GM21423 (cell line): ENCODE measurements around the gene HOXB13.

Source experiments
- ATAC-seq: cut with Tn5 transposase; IDR thresholded peaks from one replicate; pipeline ENCODE4 v1.9.1; 2021; ENCODE audit warnings: mild to moderate bottlenecking, moderate library complexity; ENCODE audit not compliant: unreplicated experiment

HOXB13 gene

DNA sequence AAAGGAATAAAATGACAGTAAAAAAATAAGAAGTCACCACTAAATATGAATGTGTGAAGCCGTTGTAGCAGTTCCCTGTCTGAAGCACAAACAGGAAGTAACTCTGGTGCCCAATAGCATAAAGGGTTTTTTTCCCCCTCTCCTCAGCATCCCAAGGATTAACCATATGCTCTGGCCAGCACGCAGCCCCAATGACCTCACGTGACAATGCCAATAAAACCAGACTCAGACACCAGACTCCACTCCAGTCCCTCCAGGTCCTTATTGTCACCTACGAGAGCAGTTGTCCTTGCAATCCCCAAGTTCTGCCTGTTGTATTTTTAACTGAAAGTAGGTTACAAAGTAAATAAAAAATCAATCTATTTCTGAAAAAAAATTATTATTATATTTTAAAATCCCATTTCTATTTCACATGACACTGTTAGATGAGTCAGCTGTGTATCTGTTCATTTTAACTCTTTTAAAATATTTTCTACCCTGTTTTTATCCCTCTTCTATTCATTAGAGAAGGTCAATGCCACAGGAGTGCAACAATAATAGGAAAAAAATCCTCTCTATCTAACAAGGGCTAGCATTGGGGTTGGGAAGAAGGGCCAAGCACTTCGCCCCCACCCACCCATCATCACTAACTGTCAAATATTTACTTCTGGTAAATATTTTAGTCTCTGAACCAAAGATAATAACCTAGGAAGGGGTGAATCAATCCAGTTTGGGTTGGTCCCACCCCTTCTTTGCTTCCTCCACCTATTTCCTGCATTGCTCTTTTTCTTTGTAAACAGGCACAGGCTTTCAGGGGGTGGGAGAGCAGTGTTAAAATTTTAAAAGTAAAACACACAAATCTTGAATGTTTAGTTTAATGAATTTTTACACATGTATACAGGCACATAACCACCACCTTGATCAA is 12.8 kb downstream of the HOXB13 start:
- ATAC-seq: no peak

DNA sequence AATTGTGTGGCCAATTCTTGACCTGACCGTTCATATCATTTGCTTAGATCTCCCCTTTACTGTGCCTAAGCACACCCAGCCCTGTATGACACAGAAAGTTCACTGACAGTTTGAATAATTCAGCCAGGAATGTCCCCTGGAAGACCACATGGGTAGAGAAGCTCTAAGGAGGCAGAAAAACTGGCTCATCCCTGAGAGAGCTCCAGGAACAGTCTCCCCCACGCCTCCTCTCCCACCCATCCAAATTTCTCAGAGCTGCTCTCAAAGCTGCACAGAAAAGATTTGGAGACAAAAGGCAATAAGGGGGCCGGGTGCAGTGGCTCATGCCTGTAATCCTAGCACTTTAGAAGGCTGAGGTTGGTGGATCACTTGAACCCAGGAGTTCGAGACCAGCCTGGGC is 17.4 kb downstream of the HOXB13 start:
- no peak for ATAC-seq

DNA sequence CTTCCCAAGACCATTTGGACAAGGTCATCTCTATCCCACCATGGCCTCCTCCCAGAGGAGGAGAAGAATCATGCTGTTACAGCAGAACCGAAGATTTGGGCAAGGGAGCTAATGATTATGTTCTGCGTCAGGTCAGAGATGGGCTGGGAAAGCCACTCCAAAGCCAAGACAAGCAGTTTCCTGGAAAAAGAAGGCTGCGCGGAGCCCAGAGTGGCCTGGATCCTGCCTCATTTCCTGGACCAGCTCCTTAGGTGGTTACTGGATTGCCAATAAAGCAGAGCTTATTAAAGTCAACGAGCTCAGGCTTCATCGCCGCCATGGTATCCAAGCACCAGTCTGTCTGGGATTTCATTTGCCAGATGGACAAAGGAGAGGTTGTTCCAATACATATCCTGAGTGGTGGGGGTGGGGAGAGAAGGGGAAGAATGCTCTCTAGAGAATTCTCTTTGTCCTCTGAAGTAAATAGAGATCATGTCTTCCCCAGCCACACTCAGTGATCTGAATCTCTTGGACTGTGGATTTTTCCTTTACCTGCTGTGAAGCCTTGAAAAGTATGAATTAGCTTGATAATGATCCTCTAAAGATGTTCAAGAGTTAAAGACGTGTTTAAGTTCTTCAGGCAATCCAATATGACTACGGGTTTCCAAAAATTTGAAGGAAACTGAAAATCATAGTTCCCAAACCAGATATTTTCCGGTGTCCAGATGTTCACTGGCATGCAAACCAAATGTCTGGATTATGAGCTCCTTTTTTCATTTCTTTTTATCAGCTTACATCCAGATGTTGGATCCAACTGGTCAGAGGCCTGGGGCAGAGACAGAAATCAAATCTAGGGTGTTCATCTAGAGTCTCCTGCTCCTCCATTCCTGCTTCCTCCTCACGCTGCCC is 23.9 kb downstream of the HOXB13 start:
- ATAC-seq: no peak

DNA sequence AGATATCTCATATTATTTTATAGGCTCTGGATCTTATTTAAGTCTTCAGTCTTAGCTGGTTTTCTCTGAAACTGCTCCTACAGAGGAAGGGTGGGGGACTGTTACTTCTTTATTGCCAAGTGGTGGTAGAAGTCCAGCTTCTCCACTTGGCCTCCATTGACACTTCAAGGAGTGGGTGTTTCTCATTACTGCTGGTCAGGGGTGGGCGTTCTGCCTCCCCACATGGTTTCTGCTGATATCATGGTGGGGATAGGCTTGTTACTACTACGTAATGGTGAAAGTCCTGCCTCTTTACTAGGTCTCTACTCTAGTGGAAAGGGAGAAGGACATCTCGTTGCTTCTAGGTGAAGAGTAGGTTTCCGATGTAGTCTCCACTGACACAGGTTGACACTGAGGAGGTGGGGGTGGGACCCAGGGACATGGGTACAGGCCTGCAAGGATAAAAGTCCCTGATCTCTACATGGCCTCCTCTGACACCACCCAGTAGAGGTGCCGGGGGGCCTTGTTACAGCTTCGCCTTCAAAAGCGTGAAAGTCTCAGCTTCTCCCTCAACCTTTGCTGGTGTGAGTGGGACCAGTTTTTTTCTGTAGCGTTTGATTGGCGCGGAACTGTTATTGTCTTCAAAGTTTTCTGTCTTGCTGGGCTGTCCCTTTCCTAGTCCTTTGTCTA is 26.6 kb downstream of the HOXB13 start:
- no peak for ATAC-seq

DNA sequence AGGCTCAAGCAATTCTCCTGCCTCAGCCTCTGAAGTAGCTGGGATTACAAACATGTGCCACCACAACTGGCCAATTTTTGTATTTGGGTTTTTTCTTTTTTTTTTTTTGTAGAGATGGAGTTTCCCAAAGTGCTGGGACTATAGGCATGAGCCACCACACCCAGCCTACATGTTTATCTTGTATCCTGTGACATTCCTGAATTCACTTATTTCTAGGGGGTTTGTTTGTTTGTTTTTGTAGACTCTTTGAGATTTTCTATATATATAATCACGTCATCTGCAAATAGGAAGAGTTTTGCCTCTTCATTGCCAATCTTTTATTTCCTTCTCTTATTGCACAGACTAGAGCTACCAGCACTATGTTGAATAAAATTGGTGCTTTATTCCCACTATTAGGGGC is 35.4 kb downstream of the HOXB13 start:
- ATAC-seq: no peak

DNA sequence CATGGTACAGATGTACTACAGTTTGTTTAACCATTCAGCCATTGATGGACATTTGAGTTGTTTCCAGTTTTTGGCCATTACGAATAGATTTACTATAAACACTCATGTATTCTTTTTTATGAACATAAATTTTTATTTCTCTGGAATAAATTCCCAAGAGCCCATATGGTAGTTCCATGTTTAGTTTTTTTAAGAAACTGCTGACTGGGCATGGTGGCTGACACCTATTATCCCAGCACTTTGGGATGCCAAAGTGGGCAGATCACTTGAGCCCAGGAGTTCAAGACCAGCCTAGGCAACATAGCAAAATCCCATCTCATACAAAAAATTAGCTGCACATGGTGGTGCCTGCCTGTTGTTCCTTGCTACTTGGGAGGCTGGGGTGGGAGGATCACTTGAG is 36.5 kb downstream of the HOXB13 start:
- no peak for ATAC-seq

DNA sequence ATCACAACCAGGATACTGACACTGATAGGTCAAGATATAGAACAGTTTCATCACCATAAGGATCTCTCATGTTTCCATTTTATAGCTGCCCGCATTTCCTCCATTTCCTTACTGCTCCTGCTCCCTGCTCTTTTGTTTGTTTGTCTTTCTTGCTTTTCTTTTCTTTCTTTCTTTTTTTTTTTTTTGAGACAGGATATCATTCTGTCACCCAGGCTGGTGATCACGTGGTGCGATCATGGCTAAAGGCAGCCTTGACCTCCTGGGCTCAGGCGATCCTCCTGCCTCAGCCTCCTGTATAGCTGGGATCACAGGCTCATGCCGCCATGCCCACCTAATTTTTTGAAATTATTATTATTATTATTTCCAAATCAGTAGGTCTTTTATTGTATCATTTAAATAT is 37.9 kb downstream of the HOXB13 start:
- ATAC-seq: no peak

DNA sequence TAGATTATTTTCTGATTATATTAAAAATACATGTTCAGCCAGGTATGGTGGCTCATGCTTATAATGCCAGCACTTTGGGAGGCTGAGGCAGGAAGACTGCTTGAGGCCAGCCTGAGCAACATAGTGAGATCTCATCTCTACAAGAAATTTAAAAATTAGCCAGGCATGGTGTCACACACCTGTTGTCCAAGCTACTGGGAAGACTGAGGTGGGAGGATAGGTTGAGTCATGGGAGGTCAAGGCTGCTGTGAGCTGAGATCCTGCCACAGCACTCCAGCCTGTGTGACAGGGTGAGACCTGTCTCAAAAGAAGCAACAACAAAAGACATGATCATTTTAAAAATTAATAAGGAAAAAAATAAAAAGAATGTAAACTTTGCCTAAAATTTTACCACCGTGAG is 46.9 kb downstream of the HOXB13 start:
- no peak for ATAC-seq

DNA sequence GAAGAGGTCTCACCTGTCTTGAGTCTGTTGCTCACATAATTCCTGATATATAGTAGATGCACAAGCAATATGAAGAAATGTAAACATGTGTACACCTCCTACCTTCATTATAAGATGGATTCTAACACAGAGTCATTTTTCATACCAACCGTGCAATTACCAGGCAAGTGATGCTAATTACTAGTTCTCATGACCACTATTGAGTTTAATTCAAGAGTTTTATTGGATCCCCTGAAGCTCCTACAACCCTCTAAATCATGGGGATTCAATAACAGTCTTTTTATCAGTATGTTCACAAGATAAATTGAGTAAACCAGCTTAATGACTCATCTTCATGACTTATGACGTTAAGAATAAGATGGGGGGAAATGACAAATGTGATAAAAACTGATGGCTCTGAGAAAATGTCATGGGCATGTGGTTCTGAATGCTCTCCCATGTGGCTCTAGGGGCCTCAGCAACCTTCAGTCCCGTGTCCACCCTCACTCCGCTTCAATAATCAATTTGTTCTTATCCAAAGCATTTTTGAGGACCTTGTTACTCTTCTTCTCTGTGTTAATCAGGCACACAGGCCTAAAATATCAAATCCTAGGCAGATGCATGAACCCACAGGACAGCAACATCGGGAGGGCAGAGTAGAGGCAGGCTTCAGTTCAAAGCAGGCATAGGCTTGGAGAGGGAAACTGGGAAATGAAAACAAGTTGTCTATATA is 49.0 kb downstream of the HOXB13 start:
- no peak for ATAC-seq

DNA sequence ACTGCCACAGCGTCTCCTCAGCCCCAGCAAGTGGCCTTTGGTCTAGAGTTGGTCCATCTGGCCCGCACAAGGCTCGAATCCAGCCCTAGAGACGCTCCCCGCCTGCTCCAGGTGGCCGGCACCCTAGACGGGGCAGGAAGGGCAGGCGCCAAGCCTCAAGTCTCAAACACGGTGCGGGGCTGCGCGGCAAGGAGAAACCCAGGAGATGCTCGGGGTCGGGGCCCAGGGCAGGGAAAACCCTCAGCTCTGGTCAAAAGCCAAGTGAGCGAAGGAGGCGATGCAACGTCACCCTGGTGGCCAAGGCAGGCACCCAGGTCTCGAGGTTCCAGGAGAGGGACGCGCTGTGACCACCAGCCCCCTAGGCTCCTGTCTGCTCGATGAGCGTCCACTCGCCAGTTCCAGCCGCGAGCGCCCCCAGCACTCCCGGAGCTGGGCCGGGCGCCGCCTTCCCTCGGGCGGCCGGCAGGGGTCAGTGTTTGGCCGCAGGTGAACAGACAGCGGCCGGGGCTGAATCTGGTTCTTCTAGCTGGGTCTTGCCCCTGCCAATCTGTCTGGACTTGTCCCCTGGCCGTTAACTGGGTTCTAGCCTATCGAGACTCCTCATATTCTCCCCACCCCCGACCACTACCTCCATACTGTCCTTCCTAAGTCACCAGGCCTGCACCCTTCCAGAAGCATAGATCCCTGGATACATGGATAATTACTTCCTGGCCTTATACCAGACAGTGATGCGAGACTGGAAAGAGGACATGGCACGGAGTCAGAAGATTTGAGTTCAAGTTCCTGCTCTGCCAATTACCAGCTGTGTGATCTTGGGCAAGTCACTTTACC is 50.2 kb downstream of the HOXB13 start:
- no peak for ATAC-seq

DNA sequence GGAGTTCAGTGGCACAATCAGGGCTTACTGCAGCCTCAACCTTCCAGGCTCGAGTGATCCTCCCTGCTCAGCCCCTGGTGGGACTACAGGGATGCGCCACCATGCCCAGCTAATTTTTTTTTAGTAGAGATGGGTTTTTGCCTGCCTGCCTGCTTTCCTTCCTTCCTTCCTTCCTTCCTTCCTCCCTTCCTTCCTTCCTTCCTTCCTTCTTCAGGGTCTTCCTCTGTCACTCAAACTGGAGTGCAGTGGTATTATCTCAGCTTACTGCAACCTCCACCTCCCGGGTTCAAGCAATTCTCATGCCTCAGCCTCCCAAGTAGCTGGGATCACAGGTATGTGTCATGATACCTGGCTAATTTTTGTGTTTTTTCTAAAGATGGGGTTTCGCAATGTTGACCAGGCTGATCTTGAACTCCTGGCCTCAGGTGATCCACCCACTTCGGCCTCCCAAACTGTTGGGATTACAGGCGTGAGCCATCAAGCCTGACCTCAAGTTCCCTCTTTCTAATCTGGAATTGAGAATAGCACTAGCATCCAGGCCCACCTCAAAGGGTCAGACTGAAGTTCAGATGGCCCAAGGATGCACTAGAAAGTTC is 51.5 kb downstream of the HOXB13 start:
- no peak for ATAC-seq
